NCI-H1930 (cell line): Measurements from ENCODE around the gene LTB4R.

Experiments
- DNase-seq, 2 experiments: peaks; one replicate each; lab custom pipeline; 2025; lab: John Stamatoyannopoulos, UW

LTB4R gene

GRCh38 chr14:24300326-24300980 is 10.8 kb upstream of the LTB4R start:
- no peak for DNase-seq

GRCh38 chr14:24304019-24304387 is 7.3 kb upstream of the LTB4R start:
- no peak for DNase-seq

DNA sequence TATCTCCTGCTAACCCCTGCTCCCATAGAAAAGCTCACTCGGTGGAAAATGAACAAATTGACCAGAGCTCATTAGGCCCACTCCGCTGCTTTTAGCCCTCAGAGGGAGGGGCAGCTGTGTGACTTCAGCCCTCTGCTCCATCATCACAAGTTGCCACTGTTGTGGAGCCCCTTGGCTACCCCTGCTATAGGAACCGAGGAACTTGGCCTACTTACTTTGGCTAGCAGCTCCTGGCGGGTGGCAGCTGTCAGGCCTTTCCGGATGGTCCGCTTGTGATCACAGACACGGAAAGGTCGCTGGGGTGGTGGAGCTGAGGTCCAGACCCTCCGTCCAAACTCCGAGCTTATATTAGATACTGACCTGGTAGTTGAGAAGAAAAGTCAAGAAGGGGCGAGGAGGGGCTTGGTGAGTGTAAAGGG is 4.1 kb upstream of the LTB4R start:
- no peak for DNase-seq

GRCh38 chr14:24307575-24308341 is 3.5 kb upstream of the LTB4R start, which contains the start of gene CIDEB:
Gene CIDEB, minus strand, starts transcription at chr14:24307977. Its CDS starts 119 bp downstream, at chr14:24307858.
- DNase-seq: peak in 1 of 2 experiments; percentile 29

DNA sequence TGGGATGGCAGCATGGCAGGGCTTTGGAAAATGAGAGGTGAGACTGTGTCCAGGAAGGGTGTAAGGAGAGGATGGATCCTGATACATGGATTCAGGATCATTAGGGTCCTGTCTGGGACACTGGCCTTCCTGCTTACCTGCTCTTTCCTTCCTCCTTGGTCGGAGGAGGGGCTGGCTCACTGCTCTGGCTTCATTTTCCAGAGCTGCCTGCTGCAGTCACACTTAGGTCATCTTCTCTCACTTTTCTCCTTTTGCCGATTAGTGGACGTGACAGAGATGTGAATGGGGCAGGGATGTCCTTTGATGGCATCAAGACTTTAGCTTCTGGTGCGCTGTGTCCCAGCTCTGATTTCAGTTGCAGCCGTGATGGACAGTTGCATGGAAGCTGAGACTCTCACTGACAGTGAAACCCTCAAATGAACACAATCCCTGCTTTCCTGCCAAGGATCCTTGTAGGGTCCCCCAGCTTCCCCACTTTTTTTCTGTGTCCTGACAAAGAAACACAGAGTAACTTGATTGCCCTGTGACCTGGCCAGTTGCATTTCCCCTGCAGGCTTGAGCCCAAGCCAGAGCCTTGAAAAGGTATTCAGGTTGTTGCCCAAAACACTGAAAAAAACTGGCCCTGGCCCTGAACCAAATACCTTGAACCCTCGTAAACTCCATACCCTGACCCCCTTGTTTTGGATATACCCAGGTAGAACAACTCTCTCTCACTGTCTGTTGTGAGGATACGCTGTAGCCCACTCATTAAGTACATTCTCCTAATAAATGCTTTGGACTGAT is 2.8 kb upstream of the LTB4R start:
- DNase-seq: no peak

- DNase-seq: no peak
Observed at GRCh38 chr14:24309538-24310264, 1.6 kb upstream of the LTB4R start, which contains the start of gene LTB4R2. Gene LTB4R2, plus strand, starts transcription at chr14:24310140. Its CDS starts 525 bp downstream, at chr14:24310665.

- DNase-seq: no peak
Observed at GRCh38 chr14:24310265-24310645, 1.0 kb upstream of the LTB4R start.

DNA sequence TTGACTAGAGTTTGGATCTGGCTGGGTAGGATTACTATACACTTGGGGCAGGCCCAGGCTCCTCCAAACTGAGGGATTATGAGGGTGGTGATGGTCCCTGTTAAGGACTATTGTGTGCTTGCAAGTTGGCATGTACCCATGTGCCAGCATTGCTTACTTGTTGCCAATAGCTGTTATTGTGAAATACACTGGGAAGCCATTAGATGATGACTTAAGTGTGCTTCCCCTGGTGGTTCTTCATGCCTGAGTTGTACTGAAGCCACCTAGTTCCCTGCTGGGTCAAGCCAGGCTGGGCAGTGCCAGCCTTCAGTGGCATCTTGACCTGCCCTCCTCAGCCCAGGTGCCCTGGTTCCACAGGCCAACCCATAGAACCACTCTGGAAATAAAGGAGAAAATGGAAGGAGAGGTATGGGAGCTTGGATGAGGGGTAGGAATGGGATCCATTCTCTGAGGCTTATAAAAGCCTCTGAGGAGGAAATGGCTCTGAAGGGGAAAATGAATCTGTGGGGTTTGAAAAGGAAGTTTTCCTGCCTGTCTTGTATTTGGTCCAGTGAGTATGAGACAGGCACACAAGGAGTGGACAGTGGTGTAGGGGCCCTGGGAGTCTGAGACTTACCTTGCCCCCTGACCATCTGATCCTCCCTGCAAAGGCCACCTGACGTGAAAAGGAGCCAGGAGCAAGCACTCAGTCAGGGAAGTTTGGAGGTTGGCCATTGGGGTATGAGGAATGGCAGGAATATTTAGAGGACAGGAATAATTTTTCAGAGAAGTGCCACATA is 724 bp downstream of the LTB4R start:
- no peak for DNase-seq

DNA sequence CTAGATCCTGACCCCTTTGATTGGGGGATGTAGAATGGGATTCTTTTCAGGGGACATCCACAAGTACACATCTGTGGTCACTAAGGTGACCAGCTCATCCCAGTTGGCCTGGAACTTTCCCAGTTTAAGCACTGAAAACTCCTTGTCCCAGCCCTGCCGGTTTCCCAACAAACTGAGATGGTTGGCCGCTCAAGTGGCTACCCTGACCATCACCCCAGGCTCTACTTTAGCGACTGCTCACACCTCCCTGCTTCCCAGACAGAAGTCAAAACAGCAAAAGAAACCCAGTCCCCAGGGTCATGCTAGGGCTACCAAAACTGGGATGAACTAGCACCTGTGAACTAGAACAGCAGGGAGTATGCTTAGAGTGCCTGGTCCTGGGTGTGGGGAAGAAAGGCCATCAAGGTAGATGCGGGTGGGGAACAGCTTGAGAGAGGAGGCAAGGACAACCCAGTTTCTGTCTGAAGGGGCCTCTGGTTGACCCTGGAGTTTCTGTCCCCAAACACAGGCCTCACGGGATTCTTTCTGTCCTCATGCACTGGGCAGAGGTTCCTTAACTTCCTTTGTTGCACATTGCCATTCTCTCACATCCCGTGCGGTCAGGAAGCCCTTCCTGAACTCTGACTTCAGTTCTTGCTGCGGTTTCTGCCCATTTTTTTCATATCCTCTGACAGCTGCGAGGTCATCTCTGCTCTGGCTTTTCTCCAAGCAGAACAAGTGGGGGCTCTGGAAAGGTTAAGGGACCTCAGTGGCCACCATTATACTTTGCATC is 1.6 kb downstream of the LTB4R start:
- no peak for DNase-seq

DNA sequence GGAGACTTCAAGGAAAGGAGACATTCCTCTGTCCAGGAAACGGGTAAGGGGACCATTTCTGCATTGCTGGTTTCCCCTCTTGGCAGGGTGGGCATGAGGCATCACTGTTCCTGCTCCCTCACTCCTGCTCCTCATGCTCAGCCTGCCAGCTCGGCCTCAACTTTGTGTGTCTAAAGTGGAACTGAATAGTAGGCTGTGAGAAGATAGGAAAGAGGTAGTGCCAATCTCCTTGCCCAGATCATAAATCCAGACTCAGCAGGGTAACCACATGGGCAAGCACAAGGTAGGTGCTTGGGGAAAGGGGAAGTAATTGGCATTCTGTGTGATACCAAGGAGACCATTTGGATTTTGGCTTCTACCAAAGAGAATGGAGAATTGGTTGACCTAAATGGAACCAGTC is 2.6 kb downstream of the LTB4R start:
- no peak for DNase-seq

DNA sequence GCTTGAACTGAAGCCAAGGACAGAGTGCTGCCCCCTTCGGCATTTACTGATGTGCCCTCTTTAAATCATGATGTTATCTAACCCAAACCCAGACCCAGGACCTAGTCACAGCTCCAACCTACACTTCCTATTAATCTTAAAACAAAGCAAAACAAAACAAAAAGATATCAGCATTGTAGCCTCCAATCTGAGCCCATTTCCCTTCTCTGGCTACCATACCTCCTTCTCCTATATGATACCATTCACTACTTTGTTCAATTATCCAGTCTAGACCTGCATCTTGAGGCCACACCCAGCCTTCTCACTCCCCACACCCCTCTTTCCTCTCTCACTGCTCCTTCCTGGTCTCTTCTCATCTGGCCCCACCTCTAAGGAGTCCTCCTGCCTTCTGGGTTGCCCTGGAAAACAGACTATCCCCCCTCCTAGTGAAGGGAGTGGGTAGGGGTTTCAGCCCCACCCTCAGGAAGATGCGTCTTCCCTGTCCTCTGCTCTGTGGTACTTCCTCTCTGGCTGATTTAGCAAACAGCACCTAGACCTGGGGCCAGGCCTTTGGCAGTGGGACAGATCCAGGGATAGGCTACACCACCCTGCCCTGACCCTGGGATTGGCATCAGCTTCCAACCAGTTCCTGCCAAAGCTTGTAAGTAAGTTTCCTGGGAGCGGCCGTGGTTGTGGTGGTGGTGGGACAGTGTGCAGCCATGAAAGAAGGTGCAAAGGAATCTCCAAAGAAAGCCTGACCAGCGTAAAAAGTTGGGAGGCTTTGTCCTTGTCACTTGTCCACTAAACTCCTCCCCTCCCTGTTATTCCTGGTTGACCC is 3.3 kb downstream of the LTB4R start:
- no peak for DNase-seq

DNA sequence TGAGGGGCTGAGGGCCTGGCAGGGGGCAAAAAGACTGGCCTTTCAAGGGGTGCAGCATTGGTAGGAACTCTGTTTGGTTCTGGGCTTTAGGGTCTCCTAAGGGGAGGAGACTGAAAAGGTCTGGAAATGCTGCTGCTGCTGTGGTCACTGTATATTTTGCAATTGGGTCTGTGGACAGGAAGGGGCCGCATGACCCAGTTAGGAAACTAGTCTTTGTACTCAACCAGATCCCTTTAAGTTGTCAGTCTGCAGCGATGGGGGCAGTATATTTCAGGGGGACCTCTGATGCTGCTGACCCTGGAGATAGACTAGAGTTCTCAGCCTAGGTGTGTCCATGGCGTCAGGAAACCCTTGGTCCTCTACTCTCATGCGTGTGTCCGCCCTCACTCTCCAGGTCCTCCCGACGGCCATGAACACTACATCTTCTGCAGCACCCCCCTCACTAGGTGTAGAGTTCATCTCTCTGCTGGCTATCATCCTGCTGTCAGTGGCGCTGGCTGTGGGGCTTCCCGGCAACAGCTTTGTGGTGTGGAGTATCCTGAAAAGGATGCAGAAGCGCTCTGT is 4.0 kb downstream of the LTB4R start:
- no peak for DNase-seq

- no peak for DNase-seq
Observed at GRCh38 chr14:24315807-24316596, 4.7 kb downstream of the LTB4R start.

DNA sequence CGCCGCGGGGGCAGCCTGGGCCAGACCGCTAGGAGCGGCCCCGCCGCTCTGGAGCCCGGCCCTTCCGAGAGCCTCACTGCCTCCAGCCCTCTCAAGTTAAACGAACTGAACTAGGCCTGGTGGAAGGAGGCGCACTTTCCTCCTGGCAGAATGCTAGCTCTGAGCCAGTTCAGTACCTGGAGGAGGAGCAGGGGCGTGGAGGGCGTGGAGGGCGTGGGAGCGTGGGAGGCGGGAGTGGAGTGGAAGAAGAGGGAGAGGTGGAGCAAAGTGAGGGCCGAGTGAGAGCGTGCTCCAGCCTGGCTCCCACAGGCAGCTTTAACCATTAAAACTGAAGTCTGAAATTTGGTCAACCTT is 5.3 kb downstream of the LTB4R start:
- no peak for DNase-seq

- DNase-seq: no peak
Observed at GRCh38 chr14:24317141-24317928, 6.0 kb downstream of the LTB4R start.

DNA sequence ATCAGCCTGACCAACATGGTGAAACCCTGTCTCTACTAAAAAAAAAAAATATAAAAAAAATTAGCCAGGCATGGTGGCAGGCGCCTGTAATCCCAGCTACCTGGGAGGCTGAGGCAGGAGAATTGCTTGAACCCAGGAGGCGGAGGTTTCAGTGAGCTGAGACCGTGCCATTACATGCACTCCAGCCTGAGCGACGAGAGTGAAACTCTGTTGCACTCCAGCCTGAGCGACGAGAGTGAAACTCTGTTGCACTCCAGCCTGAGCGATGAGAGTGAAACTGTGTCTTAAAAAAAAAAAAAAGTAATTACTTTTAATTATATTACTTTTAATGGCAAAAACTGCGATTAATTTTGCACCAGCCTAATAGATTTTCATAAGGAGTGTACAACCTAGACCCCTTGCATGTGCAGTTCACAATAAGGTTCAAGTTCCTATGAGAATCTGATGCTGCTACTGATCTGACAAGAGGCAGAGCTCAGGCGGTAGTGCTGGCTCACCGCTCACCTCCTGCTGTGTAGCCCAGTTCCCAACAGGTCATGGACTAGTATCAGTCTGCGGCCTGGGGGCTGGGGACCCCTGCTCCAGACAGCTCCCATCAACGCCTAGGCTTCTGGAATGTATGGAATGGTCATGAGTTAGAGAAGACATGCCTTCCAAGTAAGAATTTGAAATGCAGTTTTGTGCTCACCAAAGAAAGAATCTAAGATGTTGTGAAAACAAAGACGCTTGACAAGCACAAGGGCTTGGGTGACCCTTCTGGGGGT is 10.1 kb downstream of the LTB4R start:
- DNase-seq: no peak

DNA sequence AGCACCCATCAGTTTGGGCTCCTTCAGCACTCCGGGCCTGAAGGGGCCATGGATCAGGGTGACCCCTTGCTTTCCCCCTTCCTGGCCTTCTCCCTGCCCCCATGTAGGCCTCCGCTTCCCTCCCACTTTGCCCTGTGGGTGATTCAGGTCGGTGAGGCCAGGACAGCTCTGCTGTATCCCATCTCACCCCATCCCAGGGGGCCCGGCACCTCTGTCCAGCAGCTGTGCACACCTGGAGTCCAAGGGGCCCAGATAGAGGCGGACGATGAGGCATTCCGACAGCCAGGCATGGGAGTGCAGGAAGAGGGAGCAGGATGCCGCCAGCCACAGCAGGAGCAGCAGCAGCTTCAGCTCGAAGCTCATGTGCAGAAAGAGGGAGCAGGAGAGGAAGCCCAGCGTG is 11.4 kb downstream of the LTB4R start:
- DNase-seq: no peak
